Gastrocnemius medialis (tissue), 4 donors: ENCODE measurements around the gene BTG1. TPM values are rescaled to one million over a fixed set of nuclear protein-coding genes. Genes with fewer than 3 reads are reported as not detected.

ENCODE experiments used
- ATAC-seq, 2 donors: fragments of 150-250 bp; one replicate each; pipeline ENCODE4 v1.9.1; 2016
- DNase-seq, 2 donors: peaks; one replicate each; pipeline ENCODE4 v3.0.0-alpha.2; 2019
- H3K27ac ChIP-seq, 4 donors: fragments of 200-600 bp; sonication (generic); 1 replicate in 1 of 4; 2 replicates in 3 of 4; pipeline ENCODE4 v1.5.1; 2016 to 2018; ENCODE audit warnings: mild to moderate bottlenecking in 2 of 4, moderate library complexity in 1 of 4
- H3K27me3 ChIP-seq, 3 donors: fragments of 200-600 bp; sonication (generic) in 2 of 3; 1 replicate in 1 of 3; 2 replicates in 2 of 3; pipeline versions ENCODE4 v1.5.1 to v1.6.0; 2016 to 2019; ENCODE audit warnings: mild to moderate bottlenecking in 1 of 3, moderate library complexity in 1 of 3
- H3K36me3 ChIP-seq, 2 donors: fragments of 200-600 bp; sonication (generic) in 1 of 2; one replicate each; pipeline ENCODE4 v1.5.1; 2017 to 2018
- H3K4me1 ChIP-seq, 2 donors: fragments of 200-600 bp; sonication (generic) in 1 of 2; one replicate each; pipeline ENCODE4 v1.5.1; 2016 to 2017; ENCODE audit warnings: mild to moderate bottlenecking in 2 of 2
- H3K4me3 ChIP-seq, 4 donors: fragments of 200-600 bp; sonication (generic) in 3 of 4; 1 replicate in 1 of 4; 2 replicates in 3 of 4; pipeline ENCODE4 v1.5.1; 2016 to 2019; ENCODE audit warnings: mild to moderate bottlenecking in 2 of 4
- H3K9me3 ChIP-seq, 3 donors: fragments of 200-600 bp; sonication (generic) in 2 of 3; 1 replicate in 1 of 3; 2 replicates in 2 of 3; pipeline ENCODE4 v1.5.1; 2016 to 2019
- POLR2A ChIP-seq, 2 donors: fragments of 450-650 bp; IDR thresholded peaks; one replicate each; pipeline ENCODE4 v1.6.1; 2017; ENCODE audit warnings: antibody characterized with exemption in 2 of 2, mild to moderate bottlenecking in 2 of 2, moderate library complexity in 2 of 2
- in situ Hi-C, 4 donors: fragments of 200-750 bp; cut with MboI; loops; one replicate each; pipeline versions ENCODE4 v1.15.0 to v1.8.0; 2017; ENCODE audit warnings: low sequenced_read_pairs in 4 of 4
- intact Hi-C: fragments of 100-400 bp; cut with DNase I; formaldehyde crosslinking; loops from one replicate; pipeline ENCODE4 v1.15.1; 2023; ENCODE audit warnings: low total_unique reads
- total RNA-seq, 4 donors: library from RNA; depleted of rRNA; stranded (reverse); fragments of >200 nt; gene quantifications; one replicate each; pipeline versions ENCODE4 v1.1.0 to v1.2.3, GENCODE V29; 2016
- TF ChIP-seq, protein P1 (sequence below), 5 experiments: fragments of 450-650 bp in 3 of 5; fragments of 200-600 bp in 2 of 5; sonication (generic) in 2 of 5; IDR thresholded peaks in 4 of 5; conservative IDR thresholded peaks in 1 of 5; 1 replicate in 4 of 5; 2 replicates in 1 of 5; pipeline ENCODE4 v1.5.1; 2016 to 2019; ENCODE audit warnings: antibody characterized with exemption in 5 of 5, mild to moderate bottlenecking in 3 of 5, moderate library complexity in 3 of 5

The BTG1 gene
- total RNA-seq, 4 donors from 2014 or later, result 12.5 to 33.1 (median 16.5) TPM

DNA sequence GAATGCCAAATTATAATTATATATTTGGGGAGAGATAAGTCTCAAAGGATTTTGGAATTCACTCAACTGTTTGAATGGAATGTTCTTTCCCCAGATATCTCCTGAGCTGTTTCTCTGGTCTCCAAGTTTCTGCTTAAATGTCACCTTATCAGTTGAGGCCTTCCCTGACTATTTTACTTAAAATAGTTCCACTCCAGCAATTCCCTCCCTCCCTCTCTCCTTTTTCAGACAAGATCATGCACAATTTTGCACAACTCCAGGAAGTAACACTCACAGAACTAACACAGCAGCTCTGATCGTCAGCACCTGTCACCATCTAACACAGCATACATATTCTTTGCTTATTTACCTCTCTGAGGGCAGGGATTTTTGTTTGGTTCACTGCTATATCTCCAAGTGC is 12.5 kb downstream of the BTG1 start:
- no peak for ATAC-seq
- H3K4me1 ChIP-seq, result peaks cover 59 to 69% of the 10 kb centered on the region in 2 donors
- no peak overlapping the region for H3K4me3 ChIP-seq
- no peak for TF ChIP-seq POLR2A (IDR thresholded peaks at IDR 0.05)
- TF ChIP-seq, protein P1, sequence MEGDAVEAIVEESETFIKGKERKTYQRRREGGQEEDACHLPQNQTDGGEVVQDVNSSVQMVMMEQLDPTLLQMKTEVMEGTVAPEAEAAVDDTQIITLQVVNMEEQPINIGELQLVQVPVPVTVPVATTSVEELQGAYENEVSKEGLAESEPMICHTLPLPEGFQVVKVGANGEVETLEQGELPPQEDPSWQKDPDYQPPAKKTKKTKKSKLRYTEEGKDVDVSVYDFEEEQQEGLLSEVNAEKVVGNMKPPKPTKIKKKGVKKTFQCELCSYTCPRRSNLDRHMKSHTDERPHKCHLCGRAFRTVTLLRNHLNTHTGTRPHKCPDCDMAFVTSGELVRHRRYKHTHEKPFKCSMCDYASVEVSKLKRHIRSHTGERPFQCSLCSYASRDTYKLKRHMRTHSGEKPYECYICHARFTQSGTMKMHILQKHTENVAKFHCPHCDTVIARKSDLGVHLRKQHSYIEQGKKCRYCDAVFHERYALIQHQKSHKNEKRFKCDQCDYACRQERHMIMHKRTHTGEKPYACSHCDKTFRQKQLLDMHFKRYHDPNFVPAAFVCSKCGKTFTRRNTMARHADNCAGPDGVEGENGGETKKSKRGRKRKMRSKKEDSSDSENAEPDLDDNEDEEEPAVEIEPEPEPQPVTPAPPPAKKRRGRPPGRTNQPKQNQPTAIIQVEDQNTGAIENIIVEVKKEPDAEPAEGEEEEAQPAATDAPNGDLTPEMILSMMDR (IDR thresholded peaks at IDR 0.05 in 4 of 5, conservative IDR thresholded peaks at IDR 0.05 in 1 of 5), result no peak
- no peaks in the 10 kb centered on the region for H3K27me3 ChIP-seq
- H3K36me3 ChIP-seq, result no peaks in the 10 kb centered on the region
- in situ Hi-C loops (loop anchor here in 2 of 4 donors (25.0 kb wide), 2 partner anchors 321 to 429 kb away; no protein-coding TSS in a partner anchor), intact Hi-C loops (loop anchor here (5.0 kb wide), 1 partner anchor 51 kb away; no protein-coding TSS in a partner anchor)
- DNase-seq, result no peak
- no peaks in the 10 kb centered on the region for H3K9me3 ChIP-seq
- H3K27ac ChIP-seq, result peak overlapping the region in 2 of 4 donors; percentile 2 to 12

GRCh38 chr12:92132288-92132687 is 13.4 kb downstream of the BTG1 start:
- Histone ChIP-seq H3K27ac (no peak overlapping the region), H3K27me3 (no peaks in the 10 kb centered on the region), H3K36me3 (no peaks in the 10 kb centered on the region), H3K4me3 (no peak overlapping the region), H3K9me3 (no peaks in the 10 kb centered on the region), H3K4me1 (peaks cover 51 to 61% of the 10 kb centered on the region in 2 donors)
- intact Hi-C loops (loop anchor here (5.0 kb wide), 1 partner anchor 50 kb away; no protein-coding TSS in a partner anchor), in situ Hi-C loops (loop anchor here in 2 of 4 donors (25.0 kb wide), 2 partner anchors 320 to 430 kb away; no protein-coding TSS in a partner anchor)
- DNase-seq, result no peak
- TF ChIP-seq, protein P1 (IDR thresholded peaks at IDR 0.05 in 4 of 5, conservative IDR thresholded peaks at IDR 0.05 in 1 of 5), result no peak
- TF ChIP-seq POLR2A (IDR thresholded peaks at IDR 0.05), result no peak
- no peak for ATAC-seq

DNA sequence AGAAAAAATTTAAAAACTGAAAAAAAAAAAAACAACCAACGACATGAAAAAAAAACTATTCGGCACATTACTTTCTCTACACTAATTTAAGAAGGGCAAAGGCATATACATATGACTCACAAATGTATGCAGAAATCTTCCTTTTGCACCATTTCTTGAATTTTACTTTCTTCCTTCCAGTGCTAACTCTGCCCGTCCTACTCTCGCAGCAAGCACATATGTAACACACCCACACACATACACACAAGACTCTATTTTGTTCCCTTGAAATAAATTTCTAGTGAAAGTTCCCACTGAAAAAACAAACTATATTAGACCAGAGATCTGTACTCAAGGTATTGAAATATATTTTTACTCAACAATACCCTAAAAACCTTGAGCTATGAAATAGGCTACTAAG is 14.6 kb downstream of the BTG1 start:
- H3K4me3 ChIP-seq, result no peak overlapping the region
- in situ Hi-C loops, result loop anchor here in 2 of 4 donors (25.0 kb wide), 2 partner anchors 319 to 431 kb away; no protein-coding TSS in a partner anchor
- H3K27ac ChIP-seq, result no peak overlapping the region
- H3K27me3 ChIP-seq, result no peaks in the 10 kb centered on the region
- H3K9me3 ChIP-seq, result no peaks in the 10 kb centered on the region
- peaks cover 44 to 50% of the 10 kb centered on the region in 2 donors for H3K4me1 ChIP-seq
- ATAC-seq (no peak), DNase-seq (no peak)
- no peaks in the 10 kb centered on the region for H3K36me3 ChIP-seq
- intact Hi-C loops, result loop anchor here (5.0 kb wide), 1 partner anchor 49 kb away; no protein-coding TSS in a partner anchor
- TF ChIP-seq, protein P1 (IDR thresholded peaks at IDR 0.05 in 4 of 5, conservative IDR thresholded peaks at IDR 0.05 in 1 of 5), result no peak
- no peak for TF ChIP-seq POLR2A (IDR thresholded peaks at IDR 0.05)

DNA sequence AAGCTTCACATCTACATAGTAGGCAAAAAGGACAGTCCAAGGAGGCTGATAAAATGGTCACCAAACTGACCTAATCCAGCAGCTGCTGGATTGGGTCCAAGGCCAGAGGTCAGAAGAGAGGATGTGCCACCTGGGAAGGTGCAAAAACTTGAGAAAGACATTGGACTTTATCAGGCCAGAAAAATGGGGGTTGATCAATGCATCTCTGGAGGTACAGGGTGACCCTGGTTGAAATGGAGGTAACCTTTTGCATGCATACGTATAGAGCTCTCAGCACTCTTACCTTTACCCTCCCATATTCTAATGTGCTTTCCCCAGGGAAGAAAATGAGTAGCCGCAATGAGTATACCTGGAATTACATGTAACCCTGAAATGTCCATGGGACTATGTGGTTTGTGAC is 16.0 kb downstream of the BTG1 start:
- no peaks in the 10 kb centered on the region for H3K9me3 ChIP-seq
- H3K4me3 ChIP-seq, result no peak overlapping the region
- ATAC-seq (no peak), DNase-seq (no peak)
- intact Hi-C loops (loop anchor here (5.0 kb wide), 1 partner anchor 47 kb away; no protein-coding TSS in a partner anchor), in situ Hi-C loops (loop anchor here in 2 of 4 donors (25.0 kb wide), 2 partner anchors 317 to 433 kb away; no protein-coding TSS in a partner anchor)
- H3K27me3 ChIP-seq, result no peaks in the 10 kb centered on the region
- no peak overlapping the region for H3K27ac ChIP-seq
- peaks cover 36 to 38% of the 10 kb centered on the region in 2 donors for H3K4me1 ChIP-seq
- no peak for TF ChIP-seq POLR2A (IDR thresholded peaks at IDR 0.05)
- TF ChIP-seq, protein P1 (IDR thresholded peaks at IDR 0.05 in 4 of 5, conservative IDR thresholded peaks at IDR 0.05 in 1 of 5), result no peak
- H3K36me3 ChIP-seq, result no peaks in the 10 kb centered on the region
